ENCODE data around the gene MAP6D1. TPM values are rescaled to one million over a fixed set of nuclear protein-coding genes. Genes with fewer than 3 reads are reported as not detected.

MAP6D1 gene
- total RNA-seq, 6 experiments from 2014 or later: 0.22 to 0.61 (median 0.37) TPM

DNA sequence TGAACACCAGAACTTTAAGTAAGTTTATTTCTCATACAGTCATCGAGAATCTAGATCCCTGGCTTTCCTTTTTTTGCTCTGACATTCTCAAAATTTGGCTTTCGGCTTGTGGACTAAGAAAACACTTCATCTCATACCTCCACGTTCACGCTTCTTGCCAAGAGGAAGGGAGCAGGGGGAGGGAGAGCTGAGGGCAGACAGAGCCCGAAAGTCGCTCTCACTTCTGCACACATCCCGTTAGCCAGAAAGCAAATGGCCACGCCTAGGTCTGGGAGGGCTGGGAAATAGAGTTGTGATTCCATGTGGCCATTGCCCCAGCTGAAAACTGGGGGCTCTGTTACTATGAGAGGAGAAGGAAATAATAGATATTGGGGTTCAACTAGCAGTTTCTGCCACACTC is 57.3 kb downstream of the MAP6D1 start:
- DNase-seq (no peak), ATAC-seq (no peak)
- H3K36me3 ChIP-seq: peaks cover 0 to 4% (median 0%) of the 10 kb centered on the region in 4 donors
- no peaks in the 10 kb centered on the region for H3K9me3 ChIP-seq
- H3K27me3 ChIP-seq: no peaks in the 10 kb centered on the region
- intact Hi-C loops (cut with DNase I): loop anchor here in 1 of 2 donors (5.0 kb wide), 1 partner anchor 301 kb away; no protein-coding TSS in a partner anchor
- no peaks in the 10 kb centered on the region for H3K4me1 ChIP-seq
- H3K4me3 ChIP-seq: no peak overlapping the region
- WGBS (ENCODE audit: insufficient coverage, low coverage, low lambda C conversion rate, missing lambda C conversion rate): 92% methylated on average over 5 of the region's 8 CpGs
- no peak overlapping the region for H3K27ac ChIP-seq
- no peak for TF ChIP-seq POLR2A (IDR thresholded peaks at IDR 0.05)
- no peak for TF ChIP-seq CTCF (IDR thresholded peaks at IDR 0.05)

GRCh38 chr3:183766745-183767606 is 58.4 kb downstream of the MAP6D1 start:
- Histone ChIP-seq H3K27me3 (no peaks in the 10 kb centered on the region), H3K4me3 (no peak overlapping the region), H3K27ac (no peak overlapping the region), H3K4me1 (no peaks in the 10 kb centered on the region), H3K36me3 (peaks cover 0 to 4% (median 0%) of the 10 kb centered on the region in 4 donors), H3K9me3 (no peaks in the 10 kb centered on the region)
- DNase-seq (peak; percentile 66 to 81 (median 69)), ATAC-seq (peak; percentile 99)
- 44% methylated on average over 8 of the region's 9 CpGs for WGBS (ENCODE audit: insufficient coverage, low coverage, low lambda C conversion rate, missing lambda C conversion rate)
- intact Hi-C loops (cut with DNase I): loop anchor here in 1 of 2 donors (5.0 kb wide), 1 partner anchor 300 kb away; no protein-coding TSS in a partner anchor
- TF ChIP-seq POLR2A (IDR thresholded peaks at IDR 0.05): no peak
- peak; percentile 73 to 87 (median 84) for TF ChIP-seq CTCF (IDR thresholded peaks at IDR 0.05)

GRCh38 chr3:183766107-183766506 is 59.3 kb downstream of the MAP6D1 start:
- H3K4me3 ChIP-seq: no peak overlapping the region
- no peaks in the 10 kb centered on the region for H3K27me3 ChIP-seq
- DNase-seq (no peak), ATAC-seq (no peak)
- intact Hi-C loops (cut with DNase I): loop anchor here in 1 of 2 donors (5.0 kb wide), 1 partner anchor 299 kb away; no protein-coding TSS in a partner anchor
- no peak for TF ChIP-seq POLR2A (IDR thresholded peaks at IDR 0.05)
- no peak for TF ChIP-seq CTCF (IDR thresholded peaks at IDR 0.05)
- H3K4me1 ChIP-seq: no peaks in the 10 kb centered on the region
- H3K9me3 ChIP-seq: no peaks in the 10 kb centered on the region
- peaks cover 0 to 7% (median 0%) of the 10 kb centered on the region in 4 donors for H3K36me3 ChIP-seq
- no peak overlapping the region for H3K27ac ChIP-seq

Other genes starting within 250 kb of the MAP6D1 start
- gene KLHL24, start 190.0 kb downstream of the MAP6D1 start, total RNA-seq: 10 to 100 TPM; 26.3 to 43.9 (median 32.0) TPM
- 10 to 100 TPM in 1 of 6 experiments, 1 to 10 TPM in 5; 3.8 to 12.1 (median 7.3) TPM for gene YEATS2, start 127.8 kb downstream of the MAP6D1 start, total RNA-seq
- 10 to 100 TPM; 23.7 to 29.0 (median 26.2) TPM for gene PARL, start 59.3 kb upstream of the MAP6D1 start, total RNA-seq
- 1 to 10 TPM; 5.5 to 9.4 (median 7.6) TPM for gene ABCC5, start 192.3 kb upstream of the MAP6D1 start, total RNA-seq
- gene HTR3D, start 206.2 kb upstream of the MAP6D1 start, total RNA-seq: not detected
- not detected for gene HTR3C, start 227.5 kb upstream of the MAP6D1 start, total RNA-seq

All from right lobe of liver (tissue), 6 donors.